RWPE2 (cell line): ENCODE results near the gene MBNL1.
"Not testable (repeated sequence)": the region's sequence is repeated elsewhere in the genome, so short reads cannot be mapped to it uniquely, and the experiment has no call there.

ENCODE experiments used
- ATAC-seq: fragments of 200-7000 bp; cut with Tn5 transposase; 3 replicates; pipeline ENCODE4 v1.9.1; 2021; ENCODE audit warnings: low read depth
- DNase-seq: peaks from one replicate; pipeline ENCODE4 v3.0.0-alpha.2; 2020; ENCODE audit warnings: low spot score
- H3K27ac ChIP-seq: fragments of 450-650 bp; 2 replicates; pipeline ENCODE4 v1.5.1; 2017; ENCODE audit warnings: mild to moderate bottlenecking; ENCODE audit not compliant: poor library complexity, severe bottlenecking
- H3K27me3 ChIP-seq: fragments of 250-450 bp; sonication (Bioruptor Pico); 2 replicates; pipeline ENCODE4 v1.5.1; 2021; ENCODE audit warnings: mild to moderate bottlenecking, moderate library complexity; ENCODE audit not compliant: insufficient read depth, poor library complexity, severe bottlenecking
- H3K36me3 ChIP-seq: fragments of 250-450 bp; sonication (Bioruptor Pico); 2 replicates; pipeline ENCODE4 v1.5.1; 2020; ENCODE audit warnings: low read depth, mild to moderate bottlenecking, moderate library complexity
- H3K4me1 ChIP-seq: fragments of 250-450 bp; sonication (Bioruptor Pico); 2 replicates; pipeline ENCODE4 v1.5.1; 2021; ENCODE audit warnings: mild to moderate bottlenecking, moderate library complexity; ENCODE audit not compliant: insufficient read depth, poor library complexity, severe bottlenecking
- H3K4me3 ChIP-seq: fragments of 250-450 bp; sonication (Bioruptor Pico); 2 replicates; pipeline ENCODE4 v1.5.1; 2021; ENCODE audit warnings: mild to moderate bottlenecking, moderate library complexity; ENCODE audit not compliant: severe bottlenecking
- H3K9me3 ChIP-seq: fragments of 250-450 bp; sonication (Bioruptor Pico); 2 replicates; pipeline ENCODE4 v1.5.1; 2021; ENCODE audit warnings: mild to moderate bottlenecking, moderate library complexity; ENCODE audit not compliant: severe bottlenecking
- TF ChIP-seq, protein P1 (sequence below): fragments of 450-650 bp; IDR thresholded peaks from one replicate; pipeline ENCODE4 v1.5.1; 2017; ENCODE audit warnings: mild to moderate bottlenecking, moderate library complexity; ENCODE audit not compliant: poor library complexity, severe bottlenecking

Gene MBNL1

DNA sequence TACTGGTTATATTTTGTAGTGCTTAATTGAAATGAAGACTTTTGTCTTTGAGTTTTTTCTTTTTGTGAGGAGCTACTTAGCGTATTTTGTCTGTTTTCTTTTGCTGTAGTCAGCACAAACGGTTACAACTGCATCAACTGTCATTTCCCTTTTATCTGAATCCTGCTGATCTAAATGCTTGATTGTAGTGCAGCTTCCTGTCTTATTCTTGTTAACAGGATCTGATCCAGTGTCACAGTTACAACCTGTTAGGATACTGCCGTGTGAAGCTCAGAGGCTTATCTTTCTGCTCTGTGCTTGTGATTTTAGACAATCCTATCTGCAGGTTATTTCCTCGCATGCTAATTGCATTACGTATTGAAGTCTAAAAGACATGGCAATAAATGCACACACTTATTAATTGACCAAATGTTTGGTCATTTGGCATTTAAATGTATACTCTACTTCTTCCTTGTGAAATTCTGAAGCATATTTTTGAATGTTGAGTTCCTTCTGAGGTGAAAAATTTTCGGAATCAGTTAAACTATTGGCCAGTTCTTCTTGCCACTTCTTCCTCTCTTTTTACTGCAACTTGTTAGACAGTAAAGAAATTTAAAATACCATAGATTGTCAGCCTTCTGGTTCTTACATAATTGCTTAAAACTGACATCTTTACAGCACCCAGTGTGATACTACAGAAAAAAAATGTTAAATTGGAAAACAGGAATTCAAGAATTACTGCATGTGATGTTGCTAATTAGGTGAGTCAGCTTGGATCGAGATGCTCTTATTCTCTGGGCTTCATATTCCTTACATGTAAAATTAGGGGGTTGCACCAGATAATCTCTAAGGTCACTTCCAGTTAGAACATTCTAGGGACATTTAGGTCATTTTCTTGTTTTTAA lies 168.2 kb downstream of the MBNL1 start:
- DNase-seq (no peak), ATAC-seq (no peak)
- TF ChIP-seq, protein P1, sequence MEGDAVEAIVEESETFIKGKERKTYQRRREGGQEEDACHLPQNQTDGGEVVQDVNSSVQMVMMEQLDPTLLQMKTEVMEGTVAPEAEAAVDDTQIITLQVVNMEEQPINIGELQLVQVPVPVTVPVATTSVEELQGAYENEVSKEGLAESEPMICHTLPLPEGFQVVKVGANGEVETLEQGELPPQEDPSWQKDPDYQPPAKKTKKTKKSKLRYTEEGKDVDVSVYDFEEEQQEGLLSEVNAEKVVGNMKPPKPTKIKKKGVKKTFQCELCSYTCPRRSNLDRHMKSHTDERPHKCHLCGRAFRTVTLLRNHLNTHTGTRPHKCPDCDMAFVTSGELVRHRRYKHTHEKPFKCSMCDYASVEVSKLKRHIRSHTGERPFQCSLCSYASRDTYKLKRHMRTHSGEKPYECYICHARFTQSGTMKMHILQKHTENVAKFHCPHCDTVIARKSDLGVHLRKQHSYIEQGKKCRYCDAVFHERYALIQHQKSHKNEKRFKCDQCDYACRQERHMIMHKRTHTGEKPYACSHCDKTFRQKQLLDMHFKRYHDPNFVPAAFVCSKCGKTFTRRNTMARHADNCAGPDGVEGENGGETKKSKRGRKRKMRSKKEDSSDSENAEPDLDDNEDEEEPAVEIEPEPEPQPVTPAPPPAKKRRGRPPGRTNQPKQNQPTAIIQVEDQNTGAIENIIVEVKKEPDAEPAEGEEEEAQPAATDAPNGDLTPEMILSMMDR, result no peak
- Histone ChIP-seq H3K9me3 (peaks cover 8% of the 10 kb centered on the region), H3K4me1 (peaks cover 3% of the 10 kb centered on the region), H3K27me3 (no peaks in the 10 kb centered on the region), H3K27ac (no peak overlapping the region), H3K4me3 (no peak overlapping the region), H3K36me3 (peaks cover 28% of the 10 kb centered on the region)

DNA sequence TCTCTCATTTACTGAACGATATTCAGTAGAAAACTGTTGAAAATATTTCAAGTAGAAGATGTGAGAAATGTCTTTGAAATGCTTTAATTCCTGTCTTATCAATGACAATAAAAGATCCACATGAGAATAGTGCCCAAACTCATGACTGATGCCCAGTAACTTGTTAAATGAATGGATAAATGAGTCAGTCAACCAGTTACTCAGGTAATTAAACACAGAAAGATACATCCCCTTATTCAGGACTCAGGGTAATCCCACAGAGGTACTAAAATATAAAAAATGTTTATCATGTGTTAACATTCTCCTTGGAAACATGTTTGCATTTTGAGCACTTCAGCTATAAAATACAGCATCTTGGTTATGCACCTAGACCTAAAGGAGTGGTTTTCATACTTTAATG lies 169.5 kb downstream of the MBNL1 start:
- Histone ChIP-seq H3K36me3 (peaks cover 16% of the 10 kb centered on the region), H3K9me3 (peaks cover 8% of the 10 kb centered on the region), H3K4me1 (peaks cover 10% of the 10 kb centered on the region), H3K27ac (no peak overlapping the region), H3K27me3 (no peaks in the 10 kb centered on the region), H3K4me3 (no peak overlapping the region)
- ATAC-seq (no peak), DNase-seq (no peak)
- TF ChIP-seq, protein P1, result no peak

DNA sequence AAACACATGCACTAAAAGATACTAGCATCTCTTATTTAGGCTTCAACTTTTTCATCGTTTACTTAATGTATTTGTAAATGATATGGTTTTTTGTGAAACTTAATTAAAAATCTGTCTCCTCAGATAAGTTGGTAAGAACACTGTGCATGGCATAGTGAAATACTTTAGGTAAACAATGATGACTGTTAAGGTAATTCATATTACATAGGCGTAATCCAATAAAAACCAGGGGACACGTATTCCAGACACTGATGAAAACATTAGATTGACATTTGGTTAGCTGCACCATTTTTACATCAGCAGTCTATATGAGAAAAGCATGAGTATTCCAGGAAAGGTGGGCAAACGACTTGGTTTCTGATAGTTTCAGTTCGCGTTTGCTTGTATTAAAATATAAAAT lies 170.0 kb downstream of the MBNL1 start:
- peaks cover 12% of the 10 kb centered on the region for H3K36me3 ChIP-seq

DNA sequence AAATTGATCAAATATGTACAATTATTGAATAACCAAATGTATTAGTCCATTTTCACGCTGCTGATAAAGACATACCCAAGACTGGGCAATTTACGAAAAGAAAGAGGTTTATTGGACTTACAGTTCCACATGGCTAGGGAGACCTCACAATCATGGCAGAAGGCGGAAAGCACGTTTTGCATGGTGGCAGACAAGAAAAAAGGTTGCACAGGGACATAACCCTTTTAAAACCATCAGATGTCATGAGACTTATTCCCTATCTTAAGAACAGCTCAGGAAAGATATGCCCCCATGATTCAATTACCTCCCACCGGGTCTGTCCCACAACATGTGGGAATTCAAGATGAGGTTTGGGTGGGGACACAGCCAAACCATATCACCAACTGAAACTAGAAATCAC lies 171.5 kb downstream of the MBNL1 start:
- not testable (repeated sequence) for ATAC-seq

More for the DNA sequence above, 170.0 kb downstream of the MBNL1 start:
- Histone ChIP-seq H3K9me3 (peaks cover 8% of the 10 kb centered on the region), H3K27me3 (no peaks in the 10 kb centered on the region), H3K4me3 (no peak overlapping the region), H3K4me1 (peaks cover 15% of the 10 kb centered on the region), H3K27ac (no peak overlapping the region)
- TF ChIP-seq, protein P1, result no peak
- ATAC-seq (no peak), DNase-seq (no peak)

DNA sequence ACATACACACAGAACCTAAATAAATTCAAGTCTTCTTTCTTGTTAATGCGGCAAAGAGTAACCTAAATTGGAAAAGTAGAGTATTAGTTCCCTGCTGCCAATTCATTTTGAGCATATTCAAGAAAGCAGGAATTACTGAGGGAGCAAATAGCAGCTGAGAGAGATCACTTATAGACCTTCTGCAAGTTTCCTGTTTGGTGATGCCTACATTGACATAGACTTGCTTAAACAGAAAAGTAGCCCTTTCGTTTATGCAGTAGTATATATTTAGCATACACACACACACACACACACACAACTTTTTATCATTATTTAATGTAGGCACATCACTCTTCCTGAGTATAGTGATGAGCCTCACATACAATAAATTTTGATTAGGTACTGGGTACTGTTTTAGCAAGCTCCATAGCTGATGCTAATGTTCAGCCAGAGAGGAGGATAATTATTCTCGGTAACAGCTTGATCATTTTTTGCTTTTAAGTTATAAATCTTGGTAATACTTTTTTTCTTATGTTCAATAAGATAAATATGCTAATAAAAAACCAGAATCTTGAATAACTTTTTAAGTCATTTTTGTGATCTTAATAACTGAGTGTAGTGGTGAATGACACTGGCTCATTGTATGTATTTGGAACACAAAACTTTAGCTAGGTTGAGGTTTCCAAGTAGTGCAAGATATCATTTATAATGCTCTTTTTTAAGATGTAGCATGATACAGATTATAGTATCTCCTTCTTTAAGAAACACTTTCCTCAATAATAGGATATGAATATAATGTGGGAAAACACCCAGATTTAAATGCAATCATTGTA lies 174.7 kb downstream of the MBNL1 start:
- Histone ChIP-seq H3K36me3 (peaks cover 37% of the 10 kb centered on the region), H3K27me3 (no peaks in the 10 kb centered on the region), H3K9me3 (no peaks in the 10 kb centered on the region), H3K4me1 (peaks cover 16% of the 10 kb centered on the region), H3K27ac (peak overlapping the region; percentile 30), H3K4me3 (no peak overlapping the region)
- peak; percentile 59 for ATAC-seq
- TF ChIP-seq, protein P1, result no peak
- no peak for DNase-seq

More for the DNA sequence above, 171.5 kb downstream of the MBNL1 start:
- H3K4me1 ChIP-seq, result peaks cover 18% of the 10 kb centered on the region
- not testable (repeated sequence) for H3K9me3 ChIP-seq, H3K36me3 ChIP-seq, H3K4me3 ChIP-seq, H3K27ac ChIP-seq, H3K27me3 ChIP-seq, DNase-seq
